HFF-Myc (cell line): Measurements from ENCODE around the gene CCDC43.
"Not testable (repeated sequence)": the region's sequence is repeated elsewhere in the genome, so short reads cannot be mapped to it uniquely, and the experiment has no call there.

Experiments used
- DNase-seq: peaks from one replicate; pipeline ENCODE4 v3.0.0-alpha.2; 2011; ENCODE audit warnings: low read depth; ENCODE audit errors: extremely low read depth
- H3K4me3 ChIP-seq: replicated peaks from 2 replicates; pipeline ENCODE4 v1.5.1; 2011; ENCODE audit warnings: low read depth, mild to moderate bottlenecking, control low read depth, low read length
- TF ChIP-seq, protein P1 (sequence below): IDR thresholded peaks from 2 replicates; pipeline ENCODE4 v1.5.1; 2012; ENCODE audit warnings: mild to moderate bottlenecking, low read depth, low read length, control low read depth; ENCODE audit errors: missing control alignments

Gene CCDC43

DNA sequence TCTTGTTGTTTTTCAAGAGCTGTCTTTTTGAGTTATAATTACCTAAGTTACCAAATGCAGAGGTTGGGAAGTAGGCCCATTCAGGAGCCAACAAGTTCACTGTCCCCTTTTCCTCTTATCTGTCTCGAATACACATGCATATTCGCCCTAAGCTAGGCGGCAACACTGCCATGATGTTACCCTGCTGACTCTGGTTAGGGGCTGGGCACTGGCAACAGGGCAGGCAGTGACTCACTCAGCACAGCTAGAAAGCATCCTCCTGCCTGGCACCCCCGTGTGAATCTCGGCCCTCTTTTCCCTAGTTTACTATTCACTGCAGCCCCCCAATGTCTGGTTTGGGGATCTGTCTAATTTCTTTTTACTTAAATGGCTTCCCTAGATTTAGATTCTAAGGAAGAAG is 32.7 kb upstream of the CCDC43 start:
- no peak for DNase-seq
- no peak overlapping the region for H3K4me3 ChIP-seq
- TF ChIP-seq, protein P1, sequence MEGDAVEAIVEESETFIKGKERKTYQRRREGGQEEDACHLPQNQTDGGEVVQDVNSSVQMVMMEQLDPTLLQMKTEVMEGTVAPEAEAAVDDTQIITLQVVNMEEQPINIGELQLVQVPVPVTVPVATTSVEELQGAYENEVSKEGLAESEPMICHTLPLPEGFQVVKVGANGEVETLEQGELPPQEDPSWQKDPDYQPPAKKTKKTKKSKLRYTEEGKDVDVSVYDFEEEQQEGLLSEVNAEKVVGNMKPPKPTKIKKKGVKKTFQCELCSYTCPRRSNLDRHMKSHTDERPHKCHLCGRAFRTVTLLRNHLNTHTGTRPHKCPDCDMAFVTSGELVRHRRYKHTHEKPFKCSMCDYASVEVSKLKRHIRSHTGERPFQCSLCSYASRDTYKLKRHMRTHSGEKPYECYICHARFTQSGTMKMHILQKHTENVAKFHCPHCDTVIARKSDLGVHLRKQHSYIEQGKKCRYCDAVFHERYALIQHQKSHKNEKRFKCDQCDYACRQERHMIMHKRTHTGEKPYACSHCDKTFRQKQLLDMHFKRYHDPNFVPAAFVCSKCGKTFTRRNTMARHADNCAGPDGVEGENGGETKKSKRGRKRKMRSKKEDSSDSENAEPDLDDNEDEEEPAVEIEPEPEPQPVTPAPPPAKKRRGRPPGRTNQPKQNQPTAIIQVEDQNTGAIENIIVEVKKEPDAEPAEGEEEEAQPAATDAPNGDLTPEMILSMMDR = no peak

- TF ChIP-seq, protein P1 = no peak
- H3K4me3 ChIP-seq = no peak overlapping the region
- no peak for DNase-seq
These were observed 29.9 kb upstream of the CCDC43 start for GRCh38 chr17:44719444-44719843.

- TF ChIP-seq, protein P1 = no peak
These were observed 19.1 kb upstream of the CCDC43 start, which contains the start of gene DBF4B for GRCh38 chr17:44708401-44709263. Gene DBF4B, plus strand, starts transcription at chr17:44708665. Its CDS starts 156 bp downstream, at chr17:44708821.

GRCh38 chr17:44707755-44708400 is 18.3 kb upstream of the CCDC43 start:
- TF ChIP-seq, protein P1 = no peak
- H3K4me3 ChIP-seq = peak overlapping the region; percentile 72
- no peak for DNase-seq

More at GRCh38 chr17:44708401-44709263, 19.1 kb upstream of the CCDC43 start, which contains the start of gene DBF4B:
- peak within 1 kb of the TSS; percentile 72 for H3K4me3 ChIP-seq
- DNase-seq = peak; percentile 86

DNA sequence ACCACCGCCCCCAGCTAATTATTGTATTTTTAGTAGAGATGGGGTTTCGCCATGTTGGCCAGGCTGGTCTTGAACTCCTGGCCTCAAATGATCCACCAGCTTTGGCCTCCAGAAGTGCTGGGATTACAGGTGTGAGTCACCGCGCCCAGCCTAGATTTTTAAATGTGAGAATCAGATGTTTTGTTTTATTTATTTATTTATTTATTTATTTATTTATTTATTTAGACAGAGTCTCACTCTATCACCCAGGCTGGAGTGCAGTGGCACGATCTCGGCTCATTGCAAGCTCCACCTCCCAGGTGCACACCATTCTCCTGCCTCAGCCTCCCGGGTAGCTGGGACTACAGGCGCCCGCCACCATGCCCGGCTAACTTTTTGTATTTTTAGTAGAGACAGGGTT is 10.7 kb upstream of the CCDC43 start:
- DNase-seq, H3K4me3 ChIP-seq: not testable (repeated sequence)

GRCh38 chr17:44693609-44694008 is 4.0 kb upstream of the CCDC43 start:
- no peak for DNase-seq
- TF ChIP-seq, protein P1 = no peak
- H3K4me3 ChIP-seq = no peak overlapping the region

DNA sequence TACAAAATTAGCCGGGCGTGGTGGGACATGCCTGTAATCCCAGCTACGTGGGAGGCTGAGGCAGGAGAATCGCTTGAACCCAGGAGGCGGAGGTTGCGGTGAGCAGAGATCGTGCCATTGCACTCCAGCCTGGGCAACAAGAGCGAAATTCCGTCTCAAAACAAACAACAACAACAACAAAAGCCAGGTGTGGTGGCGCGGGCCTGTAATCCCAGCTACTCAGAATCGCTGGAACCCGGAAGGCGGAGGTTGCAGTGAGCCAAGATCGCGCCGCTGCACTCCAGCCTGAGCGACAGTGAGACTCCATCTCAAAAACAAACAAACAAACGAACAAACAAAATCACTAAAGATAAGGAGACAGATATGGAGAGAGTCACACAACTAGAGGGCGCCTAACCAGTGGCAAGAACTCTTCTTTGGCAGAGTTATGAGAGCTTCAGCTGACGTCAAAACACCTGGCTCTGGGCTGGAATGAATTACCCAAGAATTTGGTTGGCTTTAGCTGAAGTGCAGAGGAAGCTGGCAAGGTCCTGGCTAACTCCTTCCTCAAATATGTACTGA is 1.2 kb upstream of the CCDC43 start:
- DNase-seq, H3K4me3 ChIP-seq: not testable (repeated sequence)
- TF ChIP-seq, protein P1 = peak; percentile 25
